Lower lobe of right lung (tissue), 2 donors: ENCODE results near the gene BIRC5. TPM values are rescaled to one million over a fixed set of nuclear protein-coding genes. Genes with fewer than 3 reads are reported as not detected.

ENCODE experiments used
- ATAC-seq, 2 donors: fragments of 200-7000 bp; cut with Tn5 transposase; one replicate each; pipeline ENCODE4 v1.9.1; 2020 to 2022; ENCODE audit warnings: mild to moderate bottlenecking in 2 of 2, moderate library complexity in 2 of 2
- DNase-seq: peaks from one replicate; pipeline ENCODE4 v3.0.0-alpha.2; 2020
- H3K27ac ChIP-seq: fragments of 200-600 bp; one replicate; pipeline ENCODE4 v1.8.0; 2022
- H3K27me3 ChIP-seq: fragments of 200-600 bp; one replicate; pipeline ENCODE4 v1.8.0; 2022; ENCODE audit warnings: low read depth
- H3K36me3 ChIP-seq: fragments of 200-600 bp; one replicate; pipeline ENCODE4 v1.8.0; 2022; ENCODE audit warnings: mild to moderate bottlenecking
- H3K4me1 ChIP-seq: fragments of 200-600 bp; one replicate; pipeline ENCODE4 v1.8.0; 2022
- H3K4me3 ChIP-seq: fragments of 200-600 bp; one replicate; pipeline ENCODE4 v1.8.0; 2022; ENCODE audit warnings: mild to moderate bottlenecking
- H3K9me3 ChIP-seq: fragments of 200-600 bp; one replicate; pipeline ENCODE4 v1.8.0; 2022
- CTCF ChIP-seq: fragments of 200-600 bp; IDR thresholded peaks from one replicate; pipeline ENCODE4 v1.8.0; 2022; ENCODE audit warnings: antibody characterized with exemption, mild to moderate bottlenecking
- intact Hi-C: fragments of 100-400 bp; cut with DNase I; formaldehyde crosslinking; loops from one replicate; pipeline ENCODE4 v1.11.0; 2022
- total RNA-seq: library from RNA; stranded (reverse); fragmentation: NEBNext Ultra II Directional; extraction: Animal tissue kit (Norgen Biotek cat#: 25700); gene quantifications from one replicate; pipeline ENCODE4 v1.2.1, GENCODE V29; 2021
- donor health status: DM: no; HTN: yes; CAD: no; lungs with severe emphysema.

The BIRC5 gene
- total RNA-seq, 1 donor from 2014 or later, result 1.8 TPM

- no peak for TF ChIP-seq CTCF
- peak overlapping the region; percentile 3 for H3K27ac ChIP-seq
- ATAC-seq, result no peak
Observed at GRCh38 chr17:78267253-78268073, 53.4 kb downstream of the BIRC5 start.

GRCh38 chr17:78268191-78268874 is 54.3 kb downstream of the BIRC5 start:
- H3K4me3 ChIP-seq, result no peak overlapping the region
- H3K27ac ChIP-seq, result no peak overlapping the region
- no peak for TF ChIP-seq CTCF
- H3K9me3 ChIP-seq, result no peaks in the 10 kb centered on the region
- peaks cover 70% of the 10 kb centered on the region for H3K4me1 ChIP-seq
- ATAC-seq, result no peak
- intact Hi-C loops, result no loop called here
- DNase-seq, result no peak
- H3K36me3 ChIP-seq, result no peaks in the 10 kb centered on the region
- no peaks in the 10 kb centered on the region for H3K27me3 ChIP-seq

More at GRCh38 chr17:78267253-78268073, 53.4 kb downstream of the BIRC5 start:
- Histone ChIP-seq H3K36me3 (no peaks in the 10 kb centered on the region), H3K9me3 (no peaks in the 10 kb centered on the region), H3K4me1 (peaks cover 73% of the 10 kb centered on the region), H3K27me3 (no peaks in the 10 kb centered on the region), H3K4me3 (no peak overlapping the region)
- no peak for DNase-seq
- intact Hi-C loops, result no loop called here

GRCh38 chr17:78268951-78269905 is 55.2 kb downstream of the BIRC5 start:
- H3K27me3 ChIP-seq, result no peaks in the 10 kb centered on the region
- DNase-seq, result no peak
- peak; percentile 10 to 27 for ATAC-seq

GRCh38 chr17:78269955-78270381 is 55.9 kb downstream of the BIRC5 start:
- intact Hi-C loops, result no loop called here
- Histone ChIP-seq H3K36me3 (no peaks in the 10 kb centered on the region), H3K27ac (peak overlapping the region; percentile 18), H3K9me3 (no peaks in the 10 kb centered on the region), H3K4me3 (no peak overlapping the region), H3K4me1 (peaks cover 62% of the 10 kb centered on the region), H3K27me3 (no peaks in the 10 kb centered on the region)
- no peak for TF ChIP-seq CTCF
- ATAC-seq (no peak), DNase-seq (no peak)

More at GRCh38 chr17:78268951-78269905, 55.2 kb downstream of the BIRC5 start:
- no peak for TF ChIP-seq CTCF
- Histone ChIP-seq H3K4me1 (peaks cover 62% of the 10 kb centered on the region), H3K27ac (peak overlapping the region; percentile 18), H3K4me3 (no peak overlapping the region), H3K36me3 (no peaks in the 10 kb centered on the region), H3K9me3 (no peaks in the 10 kb centered on the region)
- intact Hi-C loops, result no loop called here
